Left lobe of liver (tissue), 2 donors: ENCODE results near the gene CAPN13. TPM values are rescaled to one million over a fixed set of nuclear protein-coding genes. Genes with fewer than 3 reads are reported as not detected.

Experiments used
- ATAC-seq: fragments of 200-7000 bp; cut with Tn5 transposase; one replicate; pipeline ENCODE4 v1.9.1; 2020; ENCODE audit warnings: mild to moderate bottlenecking, moderate library complexity
- DNase-seq: peaks from one replicate; pipeline ENCODE4 v3.0.0-alpha.2; 2020; ENCODE audit warnings: low spot score
- total RNA-seq: library from RNA; stranded (reverse); gene quantifications from one replicate; pipeline ENCODE4 v1.2.1, GENCODE V29; 2021
- donor health status: DM: no; HTN: no; CAD: no; lungs with moderate emphysema.
- donor health status: DM: no; HTN: yes; CAD: no.

The CAPN13 gene
- total RNA-seq, 1 donor from 2014 or later: 0.08 TPM

GRCh38 chr2:30789670-30790210 lies 17.5 kb downstream of the CAPN13 start:
- ATAC-seq: no peak
- no peak for DNase-seq

DNA sequence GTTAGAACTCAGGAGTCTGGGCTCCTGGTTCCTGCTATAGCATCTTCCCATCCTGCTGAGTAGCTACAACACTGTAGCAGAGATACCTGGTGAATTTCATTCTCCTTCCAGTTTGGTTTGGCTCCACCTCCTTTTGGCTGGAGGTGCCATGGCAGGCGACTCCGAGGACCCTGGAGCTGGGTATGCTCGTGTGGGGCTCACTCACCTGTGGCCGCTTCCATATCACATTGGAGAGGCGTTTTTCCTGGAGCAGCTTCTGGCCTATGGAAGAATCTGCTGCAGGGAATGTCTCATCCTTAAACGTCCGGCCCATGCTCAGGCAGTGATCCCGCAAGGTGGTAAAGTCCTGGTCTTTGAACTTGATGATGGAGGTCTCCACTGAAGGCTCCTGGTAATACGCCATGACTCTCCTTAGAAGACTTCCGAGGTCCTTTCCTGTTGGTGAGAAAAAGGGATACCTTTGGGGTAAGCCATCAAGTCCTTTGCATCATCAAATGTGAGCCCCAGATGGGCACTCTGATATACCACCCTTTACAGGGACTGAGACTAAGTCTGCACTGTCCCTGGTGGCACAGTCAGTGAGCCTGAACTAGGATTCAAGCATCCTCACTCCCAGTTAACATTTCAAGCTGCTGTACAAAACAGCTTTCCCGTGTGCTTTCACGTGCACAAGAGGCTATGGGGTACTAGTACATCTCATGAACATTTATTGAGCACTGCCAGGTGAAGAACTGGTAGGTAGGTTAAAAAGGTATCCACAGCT lies 20.1 kb downstream of the CAPN13 start:
- DNase-seq (no peak), ATAC-seq (no peak)

DNA sequence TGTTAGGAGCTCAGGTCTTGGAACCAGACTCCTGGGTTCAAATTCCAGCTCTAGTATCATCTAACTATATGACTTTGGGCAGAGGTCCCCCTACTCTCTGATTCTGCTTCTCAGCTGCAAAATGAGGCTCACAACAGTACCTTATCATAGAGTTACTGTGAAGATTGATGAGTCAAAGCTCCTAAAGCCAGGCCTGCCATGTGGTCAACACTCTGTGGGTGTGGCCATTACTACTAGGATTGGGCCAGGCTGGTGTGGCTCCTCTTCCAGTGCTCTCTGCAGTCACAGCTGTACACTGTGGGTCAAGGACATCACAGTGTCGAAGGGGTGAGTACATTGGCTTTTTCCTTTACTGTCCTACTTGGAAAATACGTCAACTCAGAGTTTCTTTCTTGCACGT lies 22.6 kb downstream of the CAPN13 start:
- DNase-seq (no peak), ATAC-seq (no peak)

DNA sequence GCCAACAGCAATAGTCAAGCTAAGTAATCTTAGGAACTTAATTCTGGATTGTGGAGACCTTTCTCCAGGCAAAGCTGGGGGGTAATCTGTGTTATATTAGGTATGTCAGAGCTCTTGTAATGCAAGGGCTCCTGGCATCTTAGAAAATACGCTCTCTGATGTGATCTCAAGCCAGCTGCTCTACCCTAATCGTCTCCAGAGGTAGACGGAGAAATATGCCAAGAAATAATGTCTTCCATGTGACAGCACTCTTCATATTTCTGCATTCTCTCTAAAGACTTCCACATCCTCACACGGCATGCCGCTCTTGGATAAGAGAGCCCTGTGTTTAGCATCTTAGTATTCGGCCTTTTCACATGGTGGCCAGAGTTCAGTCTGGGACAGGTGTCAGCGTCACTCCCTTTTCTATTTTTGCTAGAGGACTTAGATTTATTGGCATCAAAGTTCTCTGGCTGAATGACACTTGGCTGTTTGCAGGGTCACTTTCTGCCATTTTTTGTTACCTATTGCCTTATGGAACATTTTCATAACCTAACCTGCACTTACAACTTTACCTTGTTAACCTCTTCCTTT lies 25.2 kb downstream of the CAPN13 start:
- no peak for ATAC-seq

GRCh38 chr2:30781451-30781850 lies 25.8 kb downstream of the CAPN13 start:
- DNase-seq (no peak), ATAC-seq (no peak)

More for the DNA sequence above, 25.2 kb downstream of the CAPN13 start:
- no peak for DNase-seq

GRCh38 chr2:30780776-30781330 lies 26.4 kb downstream of the CAPN13 start:
- DNase-seq (peak; percentile 7), ATAC-seq (no peak)

DNA sequence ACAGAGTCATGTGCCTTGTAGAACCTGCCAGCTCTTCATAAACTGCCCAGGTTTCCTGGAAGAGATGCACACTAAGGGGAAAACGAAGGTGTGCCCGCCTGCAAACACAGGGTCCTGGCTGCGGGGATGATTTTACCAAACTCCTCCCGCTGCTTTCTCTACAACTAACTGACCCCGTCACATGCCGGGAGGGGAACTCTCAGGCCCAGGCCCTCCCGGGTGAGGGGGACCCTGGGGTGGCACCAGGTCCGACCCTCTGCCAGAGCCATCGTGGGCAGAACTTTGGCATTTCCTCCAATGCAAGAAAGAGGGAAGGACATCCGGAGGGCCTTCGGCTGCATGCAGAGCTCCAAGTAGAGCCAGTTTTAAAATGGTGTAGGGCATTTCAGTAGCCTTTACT lies 28.6 kb downstream of the CAPN13 start:
- ATAC-seq: no peak
- peak; percentile 30 for DNase-seq

DNA sequence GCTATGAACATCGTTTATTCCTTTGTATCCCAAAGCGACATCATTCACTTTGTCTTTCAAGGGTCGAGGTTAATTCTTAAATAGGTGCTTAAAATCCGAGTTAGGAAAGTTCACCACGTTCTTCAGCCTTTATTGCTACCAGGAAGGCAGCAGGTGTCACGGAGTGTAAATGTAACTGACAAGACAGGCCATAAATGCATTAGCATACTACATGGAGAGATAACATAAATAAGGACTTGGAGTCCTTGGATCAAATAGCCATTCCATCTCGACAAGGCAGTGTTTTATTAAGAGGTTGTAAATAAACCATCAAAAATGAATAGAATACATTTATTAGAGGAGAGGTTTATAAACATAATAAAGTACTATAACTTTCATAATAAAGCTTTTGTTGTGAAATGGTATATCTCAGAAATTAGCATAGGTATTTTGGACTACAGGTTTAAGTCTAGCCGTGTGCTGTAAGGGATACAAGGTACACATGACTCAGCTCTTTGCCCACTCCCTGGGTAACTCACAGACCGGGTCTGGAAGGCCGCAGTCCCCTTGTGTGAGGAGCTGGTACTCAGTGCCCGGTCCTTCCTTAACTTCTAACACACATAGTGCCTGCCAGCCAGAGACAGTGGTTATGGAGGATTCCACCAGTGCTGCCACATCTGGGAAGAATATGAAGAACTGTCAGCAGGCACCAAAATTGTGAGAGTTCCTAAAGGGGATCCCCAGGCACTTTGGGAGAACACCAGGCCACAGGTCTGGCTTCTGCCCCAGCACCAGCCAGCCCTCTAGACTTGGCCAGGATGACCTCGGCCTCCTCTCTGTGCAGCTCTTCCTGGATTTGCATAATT lies 29.4 kb downstream of the CAPN13 start:
- DNase-seq (peak; percentile 23), ATAC-seq (no peak)

DNA sequence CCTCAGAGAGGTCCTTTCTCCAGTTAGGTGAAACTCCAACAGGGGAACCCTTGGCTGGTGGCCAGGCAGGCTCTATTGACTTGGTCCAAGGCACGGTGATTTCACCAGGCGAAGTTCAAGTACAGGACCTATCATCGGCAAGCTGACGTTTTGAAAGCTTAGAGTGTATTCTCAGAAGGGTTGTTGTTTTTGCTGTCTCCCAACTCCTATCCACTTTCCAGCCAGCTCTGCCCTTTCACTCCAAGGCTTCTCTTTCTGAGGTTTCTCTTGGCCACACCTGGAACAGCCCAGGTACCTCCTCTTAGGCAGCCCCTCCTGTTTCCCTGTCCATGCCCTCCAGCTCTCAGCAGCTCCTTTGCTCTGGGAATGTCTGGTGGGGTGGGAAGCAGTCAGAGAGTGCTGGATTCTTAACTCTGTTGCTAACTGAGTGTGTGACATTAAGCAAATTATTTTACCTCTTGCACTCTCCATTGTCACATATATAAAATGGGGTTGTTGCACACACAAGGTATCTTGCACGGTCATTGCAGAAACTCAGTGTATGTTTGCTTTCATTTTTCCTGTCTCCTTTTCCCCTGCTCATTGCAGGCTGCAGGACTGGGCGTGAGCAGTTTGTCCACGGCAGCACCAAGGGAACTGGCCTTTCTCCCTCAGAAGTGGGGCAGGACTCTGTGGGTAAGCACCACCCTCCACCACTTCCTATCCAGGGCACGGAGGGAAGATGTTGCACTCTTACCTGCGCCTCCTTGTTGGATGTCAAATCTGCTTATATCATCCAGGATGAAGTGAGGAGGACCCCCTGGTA lies 30.2 kb downstream of the CAPN13 start:
- ATAC-seq: peak; percentile 42

GRCh38 chr2:30775833-30776232 lies 31.4 kb downstream of the CAPN13 start:
- DNase-seq (peak; percentile 7), ATAC-seq (no peak)

More for the DNA sequence above, 30.2 kb downstream of the CAPN13 start:
- DNase-seq: peak; percentile 46

DNA sequence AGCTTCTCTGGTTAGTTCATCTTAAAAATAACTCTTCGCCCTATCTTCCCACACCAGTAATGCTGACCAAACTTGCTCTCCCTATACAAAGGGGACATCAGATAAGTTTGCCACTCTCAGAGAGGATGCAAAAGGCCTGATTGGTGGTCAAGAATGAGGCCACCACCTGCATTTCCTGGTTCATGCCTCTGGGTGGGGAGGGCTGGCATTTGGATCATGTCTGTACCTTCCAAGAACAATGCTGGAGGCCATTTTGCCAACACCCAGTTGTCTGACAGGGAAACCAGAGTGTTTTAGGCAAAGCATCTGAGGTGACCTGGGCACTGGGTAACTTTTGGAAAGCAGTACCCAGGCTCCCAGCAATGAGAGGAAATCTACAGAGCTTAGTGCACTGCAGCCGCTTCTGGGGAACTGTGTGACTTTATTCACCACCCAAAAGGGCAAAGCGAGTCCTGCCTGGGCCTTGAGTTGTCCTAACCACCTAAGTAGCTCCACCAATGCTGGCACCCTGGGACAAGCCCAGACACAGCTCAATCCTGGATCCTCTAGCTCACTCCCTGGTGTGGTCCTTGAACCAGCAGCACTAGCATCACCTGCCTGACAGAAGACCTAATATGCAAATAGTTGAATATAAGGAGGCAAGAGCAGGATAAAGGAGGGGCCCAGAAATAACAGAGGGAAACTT lies 35.1 kb downstream of the CAPN13 start:
- ATAC-seq (no peak), DNase-seq (peak; percentile 30)

DNA sequence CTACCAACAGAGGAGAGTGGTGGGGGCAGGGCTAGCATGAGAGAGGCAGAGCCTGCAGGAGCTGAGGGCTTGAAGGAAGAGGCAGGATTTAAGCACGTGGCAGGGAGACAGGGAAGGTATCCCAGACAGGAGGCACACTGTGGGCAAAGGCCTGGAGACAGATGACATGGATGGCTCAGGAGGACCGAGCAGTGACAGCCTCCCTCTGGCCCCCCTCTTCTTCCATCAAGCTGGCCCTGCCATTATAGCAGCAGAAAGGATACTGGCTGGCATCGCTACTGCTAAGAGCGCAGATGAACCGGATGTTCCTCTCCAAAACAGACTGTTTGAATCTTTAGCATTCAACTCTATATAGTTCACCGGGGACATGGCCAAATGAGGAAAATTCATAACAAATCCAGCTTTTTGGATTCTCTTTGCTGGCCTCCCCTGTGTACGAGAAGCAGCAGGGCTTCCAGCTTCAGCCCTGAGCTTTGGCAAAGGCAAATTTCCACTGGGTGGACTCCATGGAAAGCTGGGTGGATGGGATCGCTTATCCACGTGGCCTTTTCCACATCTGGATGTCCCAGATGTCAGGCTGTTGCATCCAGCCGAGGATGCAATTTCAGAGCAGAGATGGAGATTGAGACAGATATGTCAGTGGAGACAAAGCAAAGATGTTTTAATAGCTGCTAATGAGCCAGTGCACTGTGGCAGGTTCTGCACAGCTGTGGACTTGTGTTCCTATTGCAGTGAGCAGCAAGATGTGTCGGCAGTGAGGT lies 36.2 kb downstream of the CAPN13 start:
- DNase-seq: peak; percentile 23
- no peak for ATAC-seq

- peak; percentile 26 for DNase-seq
- no peak for ATAC-seq
Measured at GRCh38 chr2:30769891-30770462, 37.3 kb downstream of the CAPN13 start.

DNA sequence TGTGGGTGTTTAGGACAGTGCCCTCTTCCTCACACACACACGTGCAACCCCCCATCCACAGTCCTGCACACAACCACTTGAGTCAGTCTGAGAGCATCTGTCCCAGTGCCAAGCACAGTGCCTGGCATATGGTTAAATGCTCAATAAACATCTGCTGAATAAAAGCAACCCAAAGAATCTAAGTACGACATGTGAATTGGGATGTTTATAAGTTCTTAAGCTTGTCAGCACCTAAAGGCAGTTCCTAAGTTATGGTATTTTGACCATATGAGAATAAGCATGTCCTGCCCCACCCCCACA lies 37.8 kb downstream of the CAPN13 start:
- DNase-seq: no peak
- no peak for ATAC-seq

- no peak for ATAC-seq
Measured at GRCh38 chr2:30768708-30769480, 38.4 kb downstream of the CAPN13 start.

GRCh38 chr2:30768036-30768686 lies 39.1 kb downstream of the CAPN13 start:
- ATAC-seq (no peak), DNase-seq (no peak)

More at GRCh38 chr2:30768708-30769480, 38.4 kb downstream of the CAPN13 start:
- peak; percentile 22 for DNase-seq

GRCh38 chr2:30766666-30767065 lies 40.6 kb downstream of the CAPN13 start:
- peak; percentile 18 for DNase-seq
- ATAC-seq: no peak
